ENCODE measurements around the gene TAF4. TPM values are rescaled to one million over a fixed set of nuclear protein-coding genes. Genes with fewer than 3 reads are reported as not detected.

Gene TAF4
- polyA plus RNA-seq, 6 donors from 2014 or later: 1.3 to 4.2 (median 1.8) TPM

GRCh38 chr20:62018437-62019143, 47.1 kb downstream of the TAF4 start:
- peaks cover 29 to 40% (median 35%) of the 10 kb centered on the region in 3 donors for H3K4me1 Mint-ChIP-seq
- H3K27ac Mint-ChIP-seq: no peak overlapping the region
- no peaks in the 10 kb centered on the region for H3K27me3 Mint-ChIP-seq
- H3K4me3 Mint-ChIP-seq: no peak overlapping the region
- ATAC-seq (ENCODE audit: low read depth in 2 of 2) (no peak), DNase-seq (no peak)
- no peaks in the 10 kb centered on the region for H3K9me3 Mint-ChIP-seq
- no peaks in the 10 kb centered on the region for H3K36me3 Mint-ChIP-seq

- no peaks in the 10 kb centered on the region for H3K9me3 Mint-ChIP-seq
- DNase-seq: no peak
- H3K27me3 Mint-ChIP-seq: no peaks in the 10 kb centered on the region
- H3K36me3 Mint-ChIP-seq: no peaks in the 10 kb centered on the region
- H3K27ac Mint-ChIP-seq: no peak overlapping the region
- no peak for ATAC-seq (ENCODE audit: low read depth in 2 of 2)
- H3K4me1 Mint-ChIP-seq: peaks cover 23 to 36% (median 28%) of the 10 kb centered on the region in 3 donors
- H3K4me3 Mint-ChIP-seq: no peak overlapping the region
These were observed 50.0 kb downstream of the TAF4 start for GRCh38 chr20:62015540-62016288.

DNA sequence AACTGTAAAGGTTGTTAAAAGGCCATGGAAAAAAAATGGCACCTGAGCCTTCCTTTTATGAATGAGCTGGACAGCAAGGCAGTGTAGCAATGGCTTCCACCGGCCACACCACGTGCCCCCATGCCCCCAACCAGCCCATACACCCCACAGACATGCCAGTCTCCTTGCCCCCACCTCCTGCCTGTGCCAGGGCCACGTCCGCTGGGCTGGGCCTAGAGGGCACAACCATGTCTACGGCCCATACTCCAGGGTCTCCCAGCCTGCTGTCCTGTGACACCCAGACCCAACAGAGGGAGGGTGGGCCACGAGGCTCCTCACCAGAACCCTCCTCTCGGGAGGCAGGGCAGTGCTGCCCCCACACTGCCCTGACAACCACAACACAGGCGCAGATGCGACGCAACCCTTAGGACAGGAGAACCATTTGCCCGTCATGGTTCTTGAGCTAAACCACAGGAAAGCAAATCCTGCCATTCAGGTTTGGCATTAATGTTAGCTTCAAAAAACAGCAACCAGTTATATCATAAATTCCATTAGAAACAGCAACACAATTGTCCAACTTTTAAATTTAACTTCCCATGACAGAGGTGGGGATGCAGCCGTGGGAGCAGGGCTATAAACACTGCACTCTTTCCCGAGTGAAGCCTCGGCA, 50.7 kb downstream of the TAF4 start:
- no peak for DNase-seq
- Mint-ChIP-seq H3K9me3 (no peaks in the 10 kb centered on the region), H3K36me3 (no peaks in the 10 kb centered on the region), H3K4me3 (peak overlapping the region in 1 of 8 donors; percentile 47), H3K4me1 (peaks cover 16 to 31% (median 23%) of the 10 kb centered on the region in 3 donors), H3K27ac (peak overlapping the region in 2 of 6 donors; percentile 20 to 75), H3K27me3 (no peaks in the 10 kb centered on the region)
- ATAC-seq (ENCODE audit: low read depth in 2 of 2): no peak

GRCh38 chr20:62014488-62014775, 51.2 kb downstream of the TAF4 start:
- Mint-ChIP-seq H3K9me3 (no peaks in the 10 kb centered on the region), H3K4me3 (no peak overlapping the region), H3K36me3 (no peaks in the 10 kb centered on the region), H3K27me3 (no peaks in the 10 kb centered on the region), H3K4me1 (peaks cover 16 to 31% (median 21%) of the 10 kb centered on the region in 3 donors), H3K27ac (peak overlapping the region in 1 of 6 donors; percentile 20)
- ATAC-seq (ENCODE audit: low read depth in 2 of 2) (no peak), DNase-seq (no peak)

- Mint-ChIP-seq H3K4me3 (no peak overlapping the region), H3K27ac (peak overlapping the region in 1 of 6 donors; percentile 43), H3K9me3 (no peaks in the 10 kb centered on the region), H3K27me3 (no peaks in the 10 kb centered on the region), H3K4me1 (peaks cover 9 to 23% (median 14%) of the 10 kb centered on the region in 3 donors), H3K36me3 (peaks cover 5 to 7% of the 10 kb centered on the region in 2 donors)
- ATAC-seq (ENCODE audit: low read depth in 2 of 2): no peak
- no peak for DNase-seq
These were observed 53.0 kb downstream of the TAF4 start for GRCh38 chr20:62012631-62013030.

- Mint-ChIP-seq H3K9me3 (no peaks in the 10 kb centered on the region), H3K4me3 (no peak overlapping the region), H3K36me3 (peaks cover 7 to 11% of the 10 kb centered on the region in 2 donors), H3K4me1 (peaks cover 9 to 23% (median 14%) of the 10 kb centered on the region in 3 donors), H3K27me3 (no peaks in the 10 kb centered on the region), H3K27ac (no peak overlapping the region)
- DNase-seq (no peak), ATAC-seq (ENCODE audit: low read depth in 2 of 2) (no peak)
These were observed 53.6 kb downstream of the TAF4 start for GRCh38 chr20:62011938-62012534.

GRCh38 chr20:62011403-62011790, 54.3 kb downstream of the TAF4 start:
- Mint-ChIP-seq H3K27ac (peak overlapping the region in 3 of 6 donors; percentile 5 to 81 (median 5)), H3K4me1 (peaks cover 9 to 23% (median 10%) of the 10 kb centered on the region in 3 donors), H3K4me3 (no peak overlapping the region), H3K9me3 (no peaks in the 10 kb centered on the region), H3K36me3 (peaks cover 7 to 11% of the 10 kb centered on the region in 2 donors), H3K27me3 (no peaks in the 10 kb centered on the region)
- ATAC-seq (ENCODE audit: low read depth in 2 of 2) (no peak), DNase-seq (no peak)

- Mint-ChIP-seq H3K27me3 (no peaks in the 10 kb centered on the region), H3K4me1 (peaks cover 8 to 23% (median 9%) of the 10 kb centered on the region in 3 donors), H3K36me3 (peaks cover 9 to 14% of the 10 kb centered on the region in 2 donors), H3K4me3 (no peak overlapping the region), H3K27ac (peak overlapping the region in 2 of 6 donors; percentile 5 to 24), H3K9me3 (no peaks in the 10 kb centered on the region)
- peak; percentile 56 for DNase-seq
- peak; percentile 64 to 72 for ATAC-seq (ENCODE audit: low read depth in 2 of 2)
These were observed 54.9 kb downstream of the TAF4 start for GRCh38 chr20:62010551-62011402.

DNA sequence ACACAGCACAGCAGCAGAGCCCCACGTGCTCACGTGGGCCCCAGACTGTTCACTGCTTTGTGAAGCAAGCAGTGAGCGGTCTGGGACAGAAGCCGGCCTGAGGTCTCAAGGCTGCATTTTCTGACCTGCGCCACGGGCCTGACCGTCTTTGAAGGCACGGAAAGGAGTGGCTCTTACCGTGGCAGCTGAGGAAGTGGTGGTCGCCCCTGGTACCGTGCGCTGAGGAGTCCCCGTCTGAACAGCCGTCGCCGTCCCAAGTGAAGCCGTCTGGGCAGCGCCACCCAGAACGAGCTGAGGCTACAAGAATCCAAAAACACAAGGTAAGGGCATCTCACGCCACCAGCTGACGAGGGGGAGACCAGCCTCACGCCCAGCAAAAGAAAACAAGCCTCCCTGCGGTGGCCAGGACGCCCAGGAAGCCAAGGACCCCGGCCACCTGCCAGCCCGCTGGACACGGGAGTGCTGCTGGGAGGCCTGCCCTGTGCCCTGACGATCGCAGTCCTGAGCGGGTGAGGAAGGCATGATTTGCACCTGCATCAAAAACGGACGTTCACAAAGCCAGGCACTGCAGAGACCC, 55.7 kb downstream of the TAF4 start:
- DNase-seq (no peak), ATAC-seq (ENCODE audit: low read depth in 2 of 2) (no peak)
- Mint-ChIP-seq H3K9me3 (no peaks in the 10 kb centered on the region), H3K36me3 (peaks cover 13 to 18% of the 10 kb centered on the region in 2 donors), H3K27me3 (no peaks in the 10 kb centered on the region), H3K4me3 (no peak overlapping the region), H3K4me1 (peaks cover 6 to 19% (median 6%) of the 10 kb centered on the region in 3 donors), H3K27ac (no peak overlapping the region)

DNA sequence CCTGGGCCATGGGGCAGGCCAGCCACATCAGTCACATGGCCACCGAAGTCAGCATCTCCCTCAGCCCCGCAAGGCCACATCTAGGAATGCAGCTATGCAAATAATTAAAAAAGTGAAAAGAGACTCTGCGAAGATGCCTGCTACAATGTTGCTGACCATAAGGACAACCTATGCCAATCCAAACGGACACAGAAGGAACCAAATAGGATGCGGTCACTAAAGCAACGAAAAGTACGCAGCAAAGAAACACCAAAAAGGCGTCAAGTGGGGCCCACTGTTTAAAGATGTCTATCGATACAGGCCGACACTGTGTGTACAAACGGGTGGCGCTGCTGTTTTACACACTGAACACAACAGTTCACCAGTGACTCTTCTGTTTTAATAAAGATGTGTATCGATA, 56.4 kb downstream of the TAF4 start:
- DNase-seq (no peak), ATAC-seq (ENCODE audit: low read depth in 2 of 2) (no peak)
- Mint-ChIP-seq H3K27ac (no peak overlapping the region), H3K9me3 (no peaks in the 10 kb centered on the region), H3K36me3 (peaks cover 13 to 18% of the 10 kb centered on the region in 2 donors), H3K27me3 (no peaks in the 10 kb centered on the region), H3K4me3 (no peak overlapping the region), H3K4me1 (peaks cover 4 to 12% (median 6%) of the 10 kb centered on the region in 3 donors)

- H3K27ac Mint-ChIP-seq: no peak overlapping the region
- no peaks in the 10 kb centered on the region for H3K9me3 Mint-ChIP-seq
- H3K36me3 Mint-ChIP-seq: peaks cover 13 to 18% of the 10 kb centered on the region in 2 donors
These were observed 57.0 kb downstream of the TAF4 start for GRCh38 chr20:62008643-62009183.

DNA sequence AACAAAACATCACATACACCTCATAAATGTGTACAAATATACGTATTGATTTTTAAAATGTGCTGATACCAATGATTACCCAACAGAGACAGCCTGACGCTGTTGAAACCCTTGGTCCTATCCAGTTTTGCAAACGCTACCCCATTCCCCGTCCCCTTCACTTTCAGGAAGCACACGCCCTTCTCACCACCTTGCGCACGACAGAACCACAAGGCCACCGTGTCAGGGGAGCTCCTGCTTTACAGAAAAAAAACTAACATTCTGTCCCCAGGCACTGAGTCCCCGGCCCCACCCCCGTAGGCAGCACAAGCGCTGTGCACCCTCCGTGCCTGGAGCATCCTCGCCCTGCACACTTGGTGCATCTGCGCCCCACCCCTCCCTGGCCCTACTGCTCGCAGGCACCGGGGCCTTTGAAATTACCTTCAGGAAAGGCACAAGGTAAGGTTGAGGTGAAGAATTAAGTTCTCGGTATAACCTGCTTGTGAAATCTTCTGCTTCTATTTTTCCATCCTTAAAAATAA, 58.5 kb downstream of the TAF4 start:
- H3K4me1 Mint-ChIP-seq: peaks cover 4 to 10% (median 6%) of the 10 kb centered on the region in 3 donors
- ATAC-seq (ENCODE audit: low read depth in 2 of 2) (no peak), DNase-seq (no peak)
- no peak overlapping the region for H3K27ac Mint-ChIP-seq
- H3K36me3 Mint-ChIP-seq: peaks cover 19 to 22% of the 10 kb centered on the region in 2 donors
- H3K27me3 Mint-ChIP-seq: no peaks in the 10 kb centered on the region
- H3K9me3 Mint-ChIP-seq: no peaks in the 10 kb centered on the region
- no peak overlapping the region for H3K4me3 Mint-ChIP-seq

More at GRCh38 chr20:62008643-62009183, 57.0 kb downstream of the TAF4 start:
- Mint-ChIP-seq H3K27me3 (no peaks in the 10 kb centered on the region), H3K4me1 (peaks cover 4 to 10% (median 6%) of the 10 kb centered on the region in 3 donors), H3K4me3 (no peak overlapping the region)
- DNase-seq: no peak
- no peak for ATAC-seq (ENCODE audit: low read depth in 2 of 2)

Data from naive B cell (primary cell).